Body of pancreas (tissue), 4 donors: ENCODE results near the gene TRAF1. TPM values are rescaled to one million over a fixed set of nuclear protein-coding genes. Genes with fewer than 3 reads are reported as not detected.

Experiments used
- ATAC-seq: fragments of 150-250 bp; one replicate; pipeline ENCODE4 v1.9.1; 2016
- DNase-seq, 4 donors: peaks; one replicate each; pipeline ENCODE4 v3.0.0-alpha.2; 2019
- H3K27ac ChIP-seq, 4 donors: fragments of 200-600 bp; sonication (generic); 1 replicate in 3 of 4; 2 replicates in 1 of 4; pipeline versions ENCODE4 v1.5.1 to v1.6.1; 2016 to 2019; ENCODE audit warnings: mild to moderate bottlenecking in 1 of 4, mixed read lengths in 1 of 4, moderate library complexity in 1 of 4
- H3K27me3 ChIP-seq, 2 donors: fragments of 200-600 bp; sonication (generic); one replicate each; pipeline ENCODE4 v1.6.0; 2016; ENCODE audit warnings: mild to moderate bottlenecking in 1 of 2
- H3K36me3 ChIP-seq, 2 donors: fragments of 200-600 bp; sonication (generic); replicated peaks in 1 of 2; 2 replicates each; pipeline ENCODE4 v1.5.1; 2016; ENCODE audit warnings: low read depth in 2 of 2; ENCODE audit not compliant: insufficient read depth in 1 of 2
- H3K4me1 ChIP-seq: fragments of 200-600 bp; sonication (generic); one replicate; pipeline ENCODE4 v1.6.0; 2016
- H3K4me3 ChIP-seq, 2 donors: fragments of 200-600 bp; sonication (generic); 1 replicate in 1 of 2; 2 replicates in 1 of 2; pipeline ENCODE4 v1.5.1; 2016 to 2019
- H3K9me3 ChIP-seq, 3 donors: fragments of 200-600 bp; sonication (generic); 1 replicate in 2 of 3; 2 replicates in 1 of 3; pipeline ENCODE4 v1.5.1; 2016
- CTCF ChIP-seq, 7 experiments: fragments of 450-650 bp in 4 of 7; fragments of 200-600 bp in 3 of 7; sonication (generic) in 3 of 7; IDR thresholded peaks; one replicate each; pipeline ENCODE4 v1.5.1; 2016 to 2019; ENCODE audit warnings: antibody characterized with exemption in 7 of 7
- POLR2A ChIP-seq, 3 donors: fragments of 450-650 bp; IDR thresholded peaks; one replicate each; pipeline ENCODE4 v1.6.1; 2016; ENCODE audit warnings: antibody characterized with exemption in 3 of 3, mild to moderate bottlenecking in 2 of 3
- WGBS, 2 donors: methylation state at CpG; one replicate each; pipeline ENCODE4 v1.1.5; 2017; 5-methylcytosine and 5-hydroxymethylcytosine counted together
- intact Hi-C: fragments of 100-400 bp; cut with DNase I; formaldehyde crosslinking; loops from one replicate; pipeline ENCODE4 v1.15.1; 2023
- total RNA-seq, 2 donors: library from RNA; depleted of rRNA; stranded (reverse); fragments of >200 nt; gene quantifications; one replicate each; pipeline ENCODE4 v1.1.0, GENCODE V29; 2016

Gene TRAF1
- total RNA-seq, 2 donors from 2014 or later, result 4.4 to 8.2 TPM

- no peaks in the 10 kb centered on the region for H3K4me1 ChIP-seq
- H3K27me3 ChIP-seq, result no peaks in the 10 kb centered on the region
- H3K9me3 ChIP-seq, result no peaks in the 10 kb centered on the region
- H3K27ac ChIP-seq, result no peak overlapping the region
- no peak overlapping the region for H3K4me3 ChIP-seq
- H3K36me3 ChIP-seq, result peaks cover 0 to 4% of the 10 kb centered on the region in 2 donors
- no peak for TF ChIP-seq CTCF (IDR thresholded peaks at IDR 0.05)
- TF ChIP-seq POLR2A (IDR thresholded peaks at IDR 0.05), result no peak
- ATAC-seq, result no peak
- no peak for DNase-seq
- intact Hi-C loops, result no loop called here
- 75 to 94% methylated on average over 3 of the region's 3 CpGs for WGBS, 2 donors
Observed at GRCh38 chr9:120956862-120957261, 30.3 kb upstream of the TRAF1 start.

- WGBS, 2 donors, result 95 to 96% methylated on average over 9 of the region's 9 CpGs
- intact Hi-C loops, result no loop called here
- H3K27me3 ChIP-seq, result no peaks in the 10 kb centered on the region
- TF ChIP-seq POLR2A (IDR thresholded peaks at IDR 0.05), result no peak
- H3K9me3 ChIP-seq, result no peaks in the 10 kb centered on the region
- H3K4me3 ChIP-seq, result no peak overlapping the region
- no peak for ATAC-seq
- DNase-seq, result no peak
- H3K4me1 ChIP-seq, result no peaks in the 10 kb centered on the region
- H3K27ac ChIP-seq, result no peak overlapping the region
- no peaks in the 10 kb centered on the region for H3K36me3 ChIP-seq
Observed at GRCh38 chr9:120951960-120952618, 25.5 kb upstream of the TRAF1 start.

- WGBS, 2 donors, result 72 to 80% methylated on average over 8 of the region's 8 CpGs
- Histone ChIP-seq H3K27ac (no peak overlapping the region), H3K4me1 (no peaks in the 10 kb centered on the region), H3K9me3 (no peaks in the 10 kb centered on the region), H3K27me3 (no peaks in the 10 kb centered on the region), H3K36me3 (no peaks in the 10 kb centered on the region), H3K4me3 (no peak overlapping the region)
- no peak for ATAC-seq
- TF ChIP-seq POLR2A (IDR thresholded peaks at IDR 0.05) (no peak), CTCF (IDR thresholded peaks at IDR 0.05) (no peak)
- intact Hi-C loops, result no loop called here
- no peak for DNase-seq
Observed at GRCh38 chr9:120950421-120951388, 24.1 kb upstream of the TRAF1 start.

GRCh38 chr9:120949290-120949689, 22.7 kb upstream of the TRAF1 start:
- 49 to 52% methylated on average over 2 of the region's 2 CpGs for WGBS, 2 donors
- Histone ChIP-seq H3K27me3 (no peaks in the 10 kb centered on the region), H3K4me3 (no peak overlapping the region), H3K36me3 (no peaks in the 10 kb centered on the region), H3K9me3 (no peaks in the 10 kb centered on the region), H3K27ac (no peak overlapping the region), H3K4me1 (no peaks in the 10 kb centered on the region)
- peak in 1 of 4 donors; percentile 36 for DNase-seq
- peak; percentile 40 for ATAC-seq
- intact Hi-C loops, result no loop called here
- no peak for TF ChIP-seq POLR2A (IDR thresholded peaks at IDR 0.05)
- TF ChIP-seq CTCF (IDR thresholded peaks at IDR 0.05), result no peak

- H3K9me3 ChIP-seq, result no peaks in the 10 kb centered on the region
- intact Hi-C loops, result no loop called here
- WGBS, 2 donors, result 83 to 93% methylated on average over 1 of the region's 1 CpG
- DNase-seq, result no peak
- no peaks in the 10 kb centered on the region for H3K4me1 ChIP-seq
- no peak overlapping the region for H3K4me3 ChIP-seq
- no peak for ATAC-seq
- no peak for TF ChIP-seq CTCF (IDR thresholded peaks at IDR 0.05)
- no peak for TF ChIP-seq POLR2A (IDR thresholded peaks at IDR 0.05)
- no peaks in the 10 kb centered on the region for H3K27me3 ChIP-seq
- no peaks in the 10 kb centered on the region for H3K36me3 ChIP-seq
- no peak overlapping the region for H3K27ac ChIP-seq
Observed at GRCh38 chr9:120948824-120949223, 22.2 kb upstream of the TRAF1 start.
